Measurements from ENCODE around the gene GSK3A. TPM values are rescaled to one million over a fixed set of nuclear protein-coding genes. Genes with fewer than 3 reads are reported as not detected.
"Not testable (repeated sequence)": the region's sequence is repeated elsewhere in the genome, so short reads cannot be mapped to it uniquely, and the experiment has no call there.

Gene GSK3A
- total and polyA plus RNA-seq, 2 experiments from 2014 or later = 32.2 to 36.6 TPM

GRCh38 chr19:42261763-42262162 lies 19.4 kb upstream of the GSK3A start:
- Histone ChIP-seq H3K4me2 (no peak overlapping the region), H3K9me3 (ENCODE audit: low read depth) (no peaks in the 10 kb centered on the region), H3K79me2 (no peaks in the 10 kb centered on the region), H3K27me3 (no peaks in the 10 kb centered on the region), H3K4me1 (ENCODE audit: insufficient read depth) (no peaks in the 10 kb centered on the region), H3K36me3 (replicated peaks; ENCODE audit: insufficient read depth, low read depth) (no peaks in the 10 kb centered on the region), H3K4me3 (no peak overlapping the region), H4K20me1 (ENCODE audit: insufficient read depth, poor library complexity, severe bottlenecking) (no peaks in the 10 kb centered on the region), H3K9me2 (replicated peaks; ENCODE audit: insufficient read depth) (no peaks in the 10 kb centered on the region), H3K27ac (no peak overlapping the region), H2AFZ (no peak overlapping the region)
- DNase-seq (ENCODE audit: low spot score) = no peak
- TF ChIP-seq EZH2phosphoT487 (IDR thresholded peaks at IDR 0.05; ENCODE audit: low read depth, severe bottlenecking, unreplicated experiment) (no peak), EZH2 (IDR thresholded peaks at IDR 0.05; ENCODE audit: borderline replicate concordance) (no peak), CTCF (IDR thresholded peaks at IDR 0.05; ENCODE audit: poor library complexity) (no peak)
- 97% methylated on average over 3 of the region's 3 CpGs for WGBS (ENCODE audit: low lambda C conversion rate, missing lambda C conversion rate)

DNA sequence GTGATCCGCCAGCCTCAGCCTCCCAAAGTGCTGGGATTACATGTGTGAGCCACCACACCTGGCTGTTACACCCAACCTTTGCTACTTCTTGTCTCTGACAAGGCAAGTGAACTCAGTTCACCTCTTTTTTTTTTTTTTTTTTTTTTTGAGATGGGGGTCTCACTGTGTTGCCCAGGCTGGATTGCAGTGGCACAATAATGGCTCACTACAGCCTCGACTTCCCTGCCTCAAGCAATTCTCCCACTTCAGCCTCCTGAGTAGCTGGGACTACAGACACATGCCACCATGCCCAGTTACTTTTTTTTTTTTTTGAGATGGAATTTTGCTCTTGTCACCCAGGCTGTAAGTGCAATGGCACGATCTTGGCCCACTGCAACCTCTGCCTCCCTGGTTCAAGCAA lies 15.4 kb upstream of the GSK3A start:
- H3K4me1 ChIP-seq (ENCODE audit: insufficient read depth); DNase-seq (ENCODE audit: low spot score); H2AFZ ChIP-seq; H3K27ac ChIP-seq; H4K20me1 ChIP-seq (ENCODE audit: insufficient read depth, poor library complexity, severe bottlenecking); H3K27me3 ChIP-seq; H3K4me2 ChIP-seq; H3K9me2 ChIP-seq (replicated peaks; ENCODE audit: insufficient read depth); H3K4me3 ChIP-seq; H3K9me3 ChIP-seq (ENCODE audit: low read depth); H3K36me3 ChIP-seq (replicated peaks; ENCODE audit: insufficient read depth, low read depth): not testable (repeated sequence)
- peaks cover 25% of the 10 kb centered on the region for H3K79me2 ChIP-seq
- WGBS (ENCODE audit: low lambda C conversion rate, missing lambda C conversion rate) = 88% methylated on average over 3 of the region's 3 CpGs

DNA sequence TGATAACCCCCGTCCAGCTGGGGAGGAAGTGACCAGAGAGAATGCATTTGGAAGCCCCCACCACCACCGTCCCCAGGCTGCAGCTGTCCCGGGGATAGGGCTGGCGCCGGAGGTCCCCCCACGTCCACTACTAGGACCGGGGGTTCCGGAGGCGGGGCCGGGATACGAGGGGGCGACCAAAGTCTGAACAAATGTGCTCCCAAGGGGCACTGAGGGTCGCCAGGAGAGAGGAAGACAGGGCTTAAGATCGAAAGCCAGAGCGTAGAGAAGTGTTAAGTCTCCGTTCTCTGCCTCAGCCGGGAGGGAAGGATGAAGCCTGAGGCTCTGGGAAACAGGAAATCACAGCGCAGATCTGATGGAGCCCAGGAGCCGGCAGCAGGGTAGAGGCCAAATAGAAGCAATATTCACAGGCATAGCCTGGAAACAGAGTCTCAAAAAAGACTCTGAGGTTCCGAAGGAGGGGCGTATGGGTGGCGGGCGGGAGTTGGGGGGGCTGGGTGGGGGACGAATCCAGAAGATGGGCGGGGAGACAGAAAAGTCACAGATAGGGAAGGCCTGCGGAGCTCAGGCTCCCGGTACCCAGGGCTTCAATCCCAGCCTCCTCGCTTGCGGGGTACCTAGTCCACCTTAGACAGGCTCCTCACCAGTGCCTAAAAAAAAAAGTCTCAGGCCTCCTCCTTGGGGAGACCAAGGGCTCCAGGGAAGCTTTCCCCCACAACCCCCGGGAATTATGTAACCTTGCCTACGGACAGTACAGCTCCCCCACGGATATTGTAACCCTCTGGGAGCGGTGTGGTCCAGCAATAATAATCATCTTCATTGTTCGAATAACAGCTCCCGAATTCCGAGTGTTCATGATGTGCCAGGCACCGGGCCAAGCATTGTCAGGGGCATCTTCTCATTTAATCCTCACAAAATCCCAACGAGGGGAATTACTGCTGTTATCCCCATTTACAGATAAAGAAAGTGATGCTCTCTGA lies 13.7 kb upstream of the GSK3A start:
- no peaks in the 10 kb centered on the region for H3K9me2 ChIP-seq (replicated peaks; ENCODE audit: insufficient read depth)
- WGBS (ENCODE audit: low lambda C conversion rate, missing lambda C conversion rate) = 14% methylated on average over 25 of the region's 38 CpGs
- no peaks in the 10 kb centered on the region for H3K9me3 ChIP-seq (ENCODE audit: low read depth)
- peak overlapping the region; percentile 96 for H3K27ac ChIP-seq
- TF ChIP-seq CTCF (IDR thresholded peaks at IDR 0.05; ENCODE audit: poor library complexity) (no peak), EZH2phosphoT487 (IDR thresholded peaks at IDR 0.05; ENCODE audit: low read depth, severe bottlenecking, unreplicated experiment) (no peak), EZH2 (IDR thresholded peaks at IDR 0.05; ENCODE audit: borderline replicate concordance) (no peak)
- no peaks in the 10 kb centered on the region for H3K27me3 ChIP-seq
- H3K4me1 ChIP-seq (ENCODE audit: insufficient read depth) = peaks cover 20% of the 10 kb centered on the region
- peak overlapping the region; percentile 96 for H3K4me2 ChIP-seq
- no peaks in the 10 kb centered on the region for H3K36me3 ChIP-seq (replicated peaks; ENCODE audit: insufficient read depth, low read depth)
- H3K4me3 ChIP-seq = peak overlapping the region; percentile 74
- H3K79me2 ChIP-seq = peaks cover 43% of the 10 kb centered on the region
- peak; percentile 74 for DNase-seq (ENCODE audit: low spot score)
- peak overlapping the region; percentile 77 for H2AFZ ChIP-seq
- peaks cover 24% of the 10 kb centered on the region for H4K20me1 ChIP-seq (ENCODE audit: insufficient read depth, poor library complexity, severe bottlenecking)
